Measurements from ENCODE around the gene MOB4. TPM values are rescaled to one million over a fixed set of nuclear protein-coding genes. Genes with fewer than 3 reads are reported as not detected.

MOB4 gene
- total RNA-seq, 1 donor from 2014 or later, result 28.0 TPM

- H3K27me3 Mint-ChIP-seq (ENCODE audit: low read depth), result no peaks in the 10 kb centered on the region
- H3K27ac Mint-ChIP-seq (ENCODE audit: unreplicated experiment), result no peak overlapping the region
- H3K4me3 Mint-ChIP-seq, result no peak overlapping the region
- peaks cover 22% of the 10 kb centered on the region for H3K36me3 Mint-ChIP-seq (ENCODE audit: low read depth)
- no peaks in the 10 kb centered on the region for H3K4me1 Mint-ChIP-seq
- H3K9me3 Mint-ChIP-seq, result no peaks in the 10 kb centered on the region
- DNase-seq (ENCODE audit: low read depth, low spot score), result no peak
- TF ChIP-seq CTCF (conservative IDR thresholded peaks at IDR 0.05), result no peak
Observed at GRCh38 chr2:197559681-197560080, 43.8 kb downstream of the MOB4 start.

DNA sequence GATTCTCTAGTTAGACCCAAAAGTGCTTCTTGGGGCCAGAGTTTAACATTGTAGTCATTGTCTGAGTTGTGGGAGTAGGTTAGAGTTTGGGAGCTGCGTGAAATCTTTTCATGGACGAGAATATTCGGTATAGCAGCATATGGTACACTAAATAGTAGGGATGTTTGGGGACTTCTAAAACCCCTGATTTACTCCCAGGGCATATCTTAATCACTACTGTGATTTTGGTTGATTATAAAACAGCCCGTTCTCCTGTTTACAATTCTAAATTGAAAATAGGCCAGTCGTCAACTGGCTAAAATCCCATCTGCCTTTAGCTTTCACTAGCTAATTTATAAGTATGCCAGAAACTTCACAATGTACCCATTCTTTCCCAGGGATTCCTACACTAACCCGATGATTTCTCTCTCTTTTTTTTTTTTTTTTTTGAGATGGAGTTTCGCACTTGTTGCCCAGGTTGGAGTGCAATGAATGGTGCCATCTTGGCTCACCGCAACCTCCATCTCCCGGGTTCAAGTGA is 44.3 kb downstream of the MOB4 start:
- Mint-ChIP-seq H3K4me3 (no peak overlapping the region), H3K9me3 (no peaks in the 10 kb centered on the region), H3K36me3 (ENCODE audit: low read depth) (peaks cover 26% of the 10 kb centered on the region), H3K27ac (ENCODE audit: unreplicated experiment) (no peak overlapping the region), H3K4me1 (no peaks in the 10 kb centered on the region), H3K27me3 (ENCODE audit: low read depth) (no peaks in the 10 kb centered on the region)
- DNase-seq (ENCODE audit: low read depth, low spot score), result no peak
- TF ChIP-seq CTCF (conservative IDR thresholded peaks at IDR 0.05), result no peak

DNA sequence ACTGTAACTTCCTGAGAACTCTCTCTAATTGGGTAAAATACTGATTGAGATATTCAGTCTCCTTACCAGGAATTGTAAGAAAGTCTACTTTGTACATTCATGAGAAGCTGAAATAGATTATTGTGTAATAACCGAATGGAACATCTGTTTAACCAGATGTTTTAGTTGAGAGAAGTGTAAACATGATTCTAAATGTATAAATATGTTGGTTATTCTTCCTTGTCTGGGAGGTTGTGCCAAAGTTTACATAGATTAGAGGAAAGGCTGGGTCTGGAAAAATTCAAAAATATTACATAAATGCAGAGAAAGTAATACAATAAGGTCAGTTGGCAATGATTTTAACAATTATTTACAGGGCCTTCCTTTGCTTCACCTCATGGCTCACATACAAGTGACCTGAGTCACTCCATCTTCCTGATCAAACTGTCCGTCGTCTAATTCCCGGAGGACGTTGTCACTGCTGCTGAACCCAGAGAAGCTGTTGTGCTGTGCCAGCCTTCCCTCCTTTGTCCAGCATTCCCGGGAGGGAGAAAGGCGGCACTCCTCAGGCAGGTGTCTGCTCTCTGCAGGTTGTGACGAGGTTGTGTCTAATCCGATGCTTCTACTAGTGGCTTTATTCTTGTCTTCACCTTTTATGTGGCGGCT is 55.9 kb downstream of the MOB4 start:
- peaks cover 9% of the 10 kb centered on the region for H3K9me3 Mint-ChIP-seq
- no peak for DNase-seq (ENCODE audit: low read depth, low spot score)
- H3K27me3 Mint-ChIP-seq (ENCODE audit: low read depth), result no peaks in the 10 kb centered on the region
- peaks cover 47% of the 10 kb centered on the region for H3K36me3 Mint-ChIP-seq (ENCODE audit: low read depth)
- H3K4me3 Mint-ChIP-seq, result no peak overlapping the region
- no peak for TF ChIP-seq CTCF (conservative IDR thresholded peaks at IDR 0.05)
- H3K27ac Mint-ChIP-seq (ENCODE audit: unreplicated experiment), result no peak overlapping the region
- H3K4me1 Mint-ChIP-seq, result no peaks in the 10 kb centered on the region

DNA sequence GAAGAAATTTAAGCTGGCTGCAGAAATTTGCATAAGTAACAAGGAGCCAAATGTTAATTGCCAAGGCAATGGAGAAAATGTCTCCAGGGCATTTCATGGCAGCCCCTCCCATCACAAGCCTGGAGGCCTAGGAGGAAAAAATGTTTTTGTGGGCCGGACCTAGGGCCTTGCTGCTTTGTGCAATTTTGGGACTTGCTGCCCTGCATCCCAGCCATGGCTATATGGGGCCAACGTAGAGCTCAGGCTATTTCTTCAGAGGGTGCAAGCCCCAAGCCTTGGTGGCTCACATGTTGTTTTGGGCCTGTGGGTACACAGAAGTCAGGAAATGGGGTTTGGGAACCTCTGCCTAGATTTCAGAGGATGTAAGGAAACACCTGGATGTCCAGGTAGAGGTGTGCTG is 57.7 kb downstream of the MOB4 start:
- no peak overlapping the region for H3K27ac Mint-ChIP-seq (ENCODE audit: unreplicated experiment)
- peaks cover 45% of the 10 kb centered on the region for H3K36me3 Mint-ChIP-seq (ENCODE audit: low read depth)
- H3K27me3 Mint-ChIP-seq (ENCODE audit: low read depth), result no peaks in the 10 kb centered on the region
- H3K4me3 Mint-ChIP-seq, result no peak overlapping the region
- TF ChIP-seq CTCF (conservative IDR thresholded peaks at IDR 0.05), result no peak
- no peak for DNase-seq (ENCODE audit: low read depth, low spot score)
- peaks cover 9% of the 10 kb centered on the region for H3K9me3 Mint-ChIP-seq
- no peaks in the 10 kb centered on the region for H3K4me1 Mint-ChIP-seq

DNA sequence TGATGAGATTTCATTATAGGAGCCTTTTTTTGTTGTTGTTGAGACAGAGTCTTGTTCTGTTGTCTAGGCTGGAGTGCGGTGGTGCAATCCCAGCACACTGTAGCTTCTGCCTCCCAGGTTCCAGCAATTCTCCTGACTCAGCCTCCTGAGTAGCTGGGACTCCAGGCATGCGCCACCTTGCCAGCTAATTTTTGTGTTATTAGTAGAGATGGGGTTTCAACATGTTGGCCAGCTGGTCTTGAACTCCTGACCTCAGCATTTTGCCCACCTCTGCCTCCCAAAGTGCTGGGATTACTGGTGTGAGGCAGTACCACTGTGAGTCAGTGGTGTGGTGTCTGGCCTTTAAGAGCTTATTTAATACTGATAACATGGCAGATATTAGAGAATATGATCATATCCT is 60.1 kb downstream of the MOB4 start:
- DNase-seq (ENCODE audit: low read depth, low spot score), result no peak
- no peak overlapping the region for H3K27ac Mint-ChIP-seq (ENCODE audit: unreplicated experiment)
- no peaks in the 10 kb centered on the region for H3K27me3 Mint-ChIP-seq (ENCODE audit: low read depth)
- TF ChIP-seq CTCF (conservative IDR thresholded peaks at IDR 0.05), result no peak
- H3K4me3 Mint-ChIP-seq, result no peak overlapping the region
- peaks cover 9% of the 10 kb centered on the region for H3K9me3 Mint-ChIP-seq
- H3K36me3 Mint-ChIP-seq (ENCODE audit: low read depth), result peaks cover 38% of the 10 kb centered on the region
- H3K4me1 Mint-ChIP-seq, result no peaks in the 10 kb centered on the region
